Measurements from ENCODE around the gene CROT.

The CROT gene

GRCh38 chr7:87420173-87420572 is 74.7 kb downstream of the CROT start:
- H3K4me1 ChIP-seq (ENCODE audit: insufficient read depth, low read length, poor library complexity, severe bottlenecking): no peaks in the 10 kb centered on the region
- H3K4me3 ChIP-seq (ENCODE audit: low read length, poor library complexity, severe bottlenecking): no peak overlapping the region
- H2AFZ ChIP-seq (ENCODE audit: low read length): no peak overlapping the region
- TF ChIP-seq EZH2phosphoT487 (IDR thresholded peaks at IDR 0.05; ENCODE audit: borderline replicate concordance): no peak
- TF ChIP-seq CTCF (conservative IDR thresholded peaks at IDR 0.05; ENCODE audit: low read length): no peak
- H3K4me2 ChIP-seq (ENCODE audit: low read depth, low read length, poor library complexity, severe bottlenecking): no peak overlapping the region
- no peaks in the 10 kb centered on the region for H3K79me2 ChIP-seq (ENCODE audit: insufficient read depth, low read length)
- H3K9ac ChIP-seq (ENCODE audit: low read depth, low read length, poor library complexity, severe bottlenecking): no peak overlapping the region
- no peaks in the 10 kb centered on the region for H4K20me1 ChIP-seq (ENCODE audit: insufficient read depth, low read length, poor library complexity, severe bottlenecking)
- H3F3A ChIP-seq (ENCODE audit: low read depth): no peaks in the 10 kb centered on the region
- H3K27me3 ChIP-seq (ENCODE audit: insufficient read depth, low read length, poor library complexity, severe bottlenecking): no peaks in the 10 kb centered on the region
- H3K9me2 ChIP-seq (replicated peaks; ENCODE audit: low read depth, low read length): no peaks in the 10 kb centered on the region
- H3K9me3 ChIP-seq (ENCODE audit: insufficient read depth, low read depth, low read length): no peaks in the 10 kb centered on the region
- no peaks in the 10 kb centered on the region for H3K36me3 ChIP-seq (ENCODE audit: insufficient read depth, low read length)

GRCh38 chr7:87424075-87424474 is 78.6 kb downstream of the CROT start:
- Histone ChIP-seq H3K36me3 (ENCODE audit: insufficient read depth, low read length) (no peaks in the 10 kb centered on the region), H4K20me1 (ENCODE audit: insufficient read depth, low read length, poor library complexity, severe bottlenecking) (no peaks in the 10 kb centered on the region), H3K79me2 (ENCODE audit: insufficient read depth, low read length) (no peaks in the 10 kb centered on the region), H3K9me2 (replicated peaks; ENCODE audit: low read depth, low read length) (no peaks in the 10 kb centered on the region), H3K4me1 (ENCODE audit: insufficient read depth, low read length, poor library complexity, severe bottlenecking) (no peaks in the 10 kb centered on the region), H3K9ac (ENCODE audit: low read depth, low read length, poor library complexity, severe bottlenecking) (no peak overlapping the region), H3F3A (ENCODE audit: low read depth) (no peaks in the 10 kb centered on the region), H3K4me2 (ENCODE audit: low read depth, low read length, poor library complexity, severe bottlenecking) (no peak overlapping the region), H2AFZ (ENCODE audit: low read length) (no peak overlapping the region), H3K27me3 (ENCODE audit: insufficient read depth, low read length, poor library complexity, severe bottlenecking) (no peaks in the 10 kb centered on the region), H3K4me3 (ENCODE audit: low read length, poor library complexity, severe bottlenecking) (no peak overlapping the region), H3K9me3 (ENCODE audit: insufficient read depth, low read depth, low read length) (no peaks in the 10 kb centered on the region)
- TF ChIP-seq EZH2phosphoT487 (IDR thresholded peaks at IDR 0.05; ENCODE audit: borderline replicate concordance): no peak
- no peak for TF ChIP-seq CTCF (conservative IDR thresholded peaks at IDR 0.05; ENCODE audit: low read length)

- H3K4me3 ChIP-seq (ENCODE audit: low read length, poor library complexity, severe bottlenecking): no peak overlapping the region
- no peaks in the 10 kb centered on the region for H3K4me1 ChIP-seq (ENCODE audit: insufficient read depth, low read length, poor library complexity, severe bottlenecking)
- H3K36me3 ChIP-seq (ENCODE audit: insufficient read depth, low read length): no peaks in the 10 kb centered on the region
- H4K20me1 ChIP-seq (ENCODE audit: insufficient read depth, low read length, poor library complexity, severe bottlenecking): no peaks in the 10 kb centered on the region
- H3K27me3 ChIP-seq (ENCODE audit: insufficient read depth, low read length, poor library complexity, severe bottlenecking): no peaks in the 10 kb centered on the region
- no peak overlapping the region for H3K4me2 ChIP-seq (ENCODE audit: low read depth, low read length, poor library complexity, severe bottlenecking)
- H2AFZ ChIP-seq (ENCODE audit: low read length): no peak overlapping the region
- H3F3A ChIP-seq (ENCODE audit: low read depth): no peaks in the 10 kb centered on the region
- TF ChIP-seq EZH2phosphoT487 (IDR thresholded peaks at IDR 0.05; ENCODE audit: borderline replicate concordance) (no peak), CTCF (conservative IDR thresholded peaks at IDR 0.05; ENCODE audit: low read length) (no peak)
- no peaks in the 10 kb centered on the region for H3K9me3 ChIP-seq (ENCODE audit: insufficient read depth, low read depth, low read length)
- no peaks in the 10 kb centered on the region for H3K9me2 ChIP-seq (replicated peaks; ENCODE audit: low read depth, low read length)
- H3K79me2 ChIP-seq (ENCODE audit: insufficient read depth, low read length): no peaks in the 10 kb centered on the region
- H3K9ac ChIP-seq (ENCODE audit: low read depth, low read length, poor library complexity, severe bottlenecking): no peak overlapping the region
Observed at GRCh38 chr7:87426160-87426559, 80.7 kb downstream of the CROT start.
